ENCODE data around the gene ZFP30. TPM values are rescaled to one million over a fixed set of nuclear protein-coding genes. Genes with fewer than 3 reads are reported as not detected.

The ZFP30 gene
- 14.5 and 28.1 TPM in 2 replicates for total RNA-seq (ENCODE audit: low replicate concordance)
- long read RNA-seq, partial matches to known transcripts, result 4 of 15 reads
- long read RNA-seq, other reads (novel, unspliced or antisense), result 9 of 15 reads

DNA sequence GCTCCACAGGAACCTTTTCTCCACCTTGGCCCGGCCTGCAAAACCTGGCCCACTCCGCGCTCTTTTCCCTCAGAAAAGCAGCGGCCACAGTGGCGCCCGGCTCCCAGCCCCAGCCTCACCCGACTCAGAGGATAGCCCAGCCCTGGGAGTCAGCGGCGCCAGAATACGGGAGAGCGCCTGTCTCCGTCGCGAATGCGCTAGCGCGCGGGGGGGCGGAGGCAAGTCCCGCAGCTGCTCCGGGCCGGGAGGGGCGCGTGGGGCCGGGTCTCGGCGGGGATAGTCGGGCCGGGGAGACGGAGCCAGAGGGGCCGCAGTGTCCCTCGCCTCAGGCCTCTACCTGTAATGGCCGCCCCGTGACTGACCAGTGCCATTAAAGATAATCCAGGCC, at the start of gene ZFP30:
Gene ZFP30, minus strand, starts transcription at position 165 of the 388 bp plus-strand sequence. CDS start 7,643 bp downstream, outside the sequence.
- Mint-ChIP-seq H3K27me3 (no peaks in the 10 kb centered on the region), H3K36me3 (peaks cover 4% of the 10 kb centered on the region), H3K9me3 (no peaks in the 10 kb centered on the region), H3K27ac (peak within 1 kb of the TSS; percentile 93), H3K4me3 (peak within 1 kb of the TSS; percentile 90), H3K4me1 (ENCODE audit: unreplicated experiment) (peaks cover 9% of the 10 kb centered on the region)
- peak; percentile 95 for DNase-seq (ENCODE audit: extremely low spot score, unreplicated experiment)
- TF ChIP-seq, protein P1, sequence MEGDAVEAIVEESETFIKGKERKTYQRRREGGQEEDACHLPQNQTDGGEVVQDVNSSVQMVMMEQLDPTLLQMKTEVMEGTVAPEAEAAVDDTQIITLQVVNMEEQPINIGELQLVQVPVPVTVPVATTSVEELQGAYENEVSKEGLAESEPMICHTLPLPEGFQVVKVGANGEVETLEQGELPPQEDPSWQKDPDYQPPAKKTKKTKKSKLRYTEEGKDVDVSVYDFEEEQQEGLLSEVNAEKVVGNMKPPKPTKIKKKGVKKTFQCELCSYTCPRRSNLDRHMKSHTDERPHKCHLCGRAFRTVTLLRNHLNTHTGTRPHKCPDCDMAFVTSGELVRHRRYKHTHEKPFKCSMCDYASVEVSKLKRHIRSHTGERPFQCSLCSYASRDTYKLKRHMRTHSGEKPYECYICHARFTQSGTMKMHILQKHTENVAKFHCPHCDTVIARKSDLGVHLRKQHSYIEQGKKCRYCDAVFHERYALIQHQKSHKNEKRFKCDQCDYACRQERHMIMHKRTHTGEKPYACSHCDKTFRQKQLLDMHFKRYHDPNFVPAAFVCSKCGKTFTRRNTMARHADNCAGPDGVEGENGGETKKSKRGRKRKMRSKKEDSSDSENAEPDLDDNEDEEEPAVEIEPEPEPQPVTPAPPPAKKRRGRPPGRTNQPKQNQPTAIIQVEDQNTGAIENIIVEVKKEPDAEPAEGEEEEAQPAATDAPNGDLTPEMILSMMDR (conservative IDR thresholded peaks at IDR 0.05), result no peak

DNA sequence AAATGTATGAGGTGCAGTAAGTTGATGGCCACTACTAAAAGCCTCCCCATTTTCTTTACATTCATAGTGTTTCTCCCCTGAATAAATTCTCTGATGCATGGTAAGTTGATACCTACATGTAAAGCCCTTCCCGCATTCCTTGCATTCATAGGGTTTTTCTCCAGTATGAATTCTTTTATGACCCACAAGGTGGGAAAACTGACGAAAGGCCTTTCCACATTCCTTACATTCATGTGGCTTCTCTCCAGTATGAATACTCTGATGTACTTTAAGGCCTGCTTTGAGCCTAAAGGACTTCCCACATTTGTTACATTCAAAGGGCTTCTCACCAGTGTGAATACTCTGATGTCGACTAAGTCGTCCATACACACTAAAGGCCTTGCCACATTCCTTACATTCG, 43.8 kb upstream of the ZFP30 start:
- no peaks in the 10 kb centered on the region for H3K4me1 Mint-ChIP-seq (ENCODE audit: unreplicated experiment)
- TF ChIP-seq, protein P1 (conservative IDR thresholded peaks at IDR 0.05), result no peak
- peaks cover 10% of the 10 kb centered on the region for H3K9me3 Mint-ChIP-seq
- no peaks in the 10 kb centered on the region for H3K27me3 Mint-ChIP-seq
- DNase-seq (ENCODE audit: extremely low spot score, unreplicated experiment), result no peak
- peaks cover 54% of the 10 kb centered on the region for H3K36me3 Mint-ChIP-seq
- no peak overlapping the region for H3K4me3 Mint-ChIP-seq
- no peak overlapping the region for H3K27ac Mint-ChIP-seq

DNA sequence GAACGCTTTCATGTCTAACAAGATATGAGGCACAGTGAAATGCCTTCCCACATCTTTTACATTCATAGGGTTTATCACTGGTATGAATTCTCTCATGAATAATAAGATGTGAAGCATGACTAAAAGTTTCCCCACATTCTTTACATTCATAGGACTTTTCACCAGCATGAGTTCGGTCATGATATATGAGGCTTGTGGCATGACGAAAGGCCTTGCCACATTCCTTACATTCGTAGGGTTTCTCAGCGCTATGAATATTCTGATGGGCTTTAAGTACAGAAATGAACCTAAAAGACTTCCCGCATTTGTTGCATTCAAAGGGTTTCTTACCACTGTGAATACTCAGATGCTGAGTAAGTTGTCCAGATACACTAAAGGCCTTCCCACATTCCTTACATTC, 43.0 kb upstream of the ZFP30 start:
- H3K4me3 Mint-ChIP-seq, result no peak overlapping the region
- H3K27me3 Mint-ChIP-seq, result no peaks in the 10 kb centered on the region
- H3K36me3 Mint-ChIP-seq, result peaks cover 48% of the 10 kb centered on the region
- H3K9me3 Mint-ChIP-seq, result peaks cover 10% of the 10 kb centered on the region
- no peaks in the 10 kb centered on the region for H3K4me1 Mint-ChIP-seq (ENCODE audit: unreplicated experiment)
- TF ChIP-seq, protein P1 (conservative IDR thresholded peaks at IDR 0.05), result no peak
- DNase-seq (ENCODE audit: extremely low spot score, unreplicated experiment), result no peak
- no peak overlapping the region for H3K27ac Mint-ChIP-seq

DNA sequence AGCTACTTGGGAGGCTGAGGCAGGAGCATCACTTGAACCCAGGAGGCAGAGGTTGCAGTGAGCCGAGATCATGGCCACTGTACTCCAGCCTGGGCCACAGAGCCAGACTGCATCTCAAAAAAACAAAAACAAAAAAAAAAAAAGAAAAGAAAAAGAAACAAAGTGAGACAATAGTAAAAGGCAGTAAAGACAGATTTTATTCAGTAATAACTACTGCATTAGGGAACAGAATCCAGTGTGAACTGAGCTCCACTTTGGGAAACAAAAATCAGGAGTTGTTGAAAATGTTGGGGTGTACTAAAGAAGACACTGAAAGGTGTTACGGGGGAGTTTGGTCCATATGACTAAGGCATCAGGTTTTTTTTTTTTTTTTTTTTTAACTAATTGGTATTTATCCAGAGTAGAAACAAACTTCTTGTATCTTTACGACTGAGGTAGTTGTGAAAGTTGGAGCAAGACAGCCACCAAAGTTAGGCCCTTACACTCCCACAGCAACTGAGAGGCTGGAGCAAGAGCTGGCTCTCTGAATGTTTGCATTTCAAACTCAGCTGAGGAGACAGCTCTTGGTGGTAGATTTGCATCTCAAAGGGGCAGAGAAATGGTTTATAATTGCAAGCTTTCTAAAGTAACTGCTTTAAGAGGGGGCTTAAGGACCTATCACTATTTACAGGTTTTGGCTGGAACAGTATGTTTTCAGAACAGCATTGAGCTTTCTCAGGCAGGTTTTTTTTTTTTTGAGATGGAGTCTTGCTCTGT, 40.1 kb upstream of the ZFP30 start:
- H3K27ac Mint-ChIP-seq, result no peak overlapping the region
- peaks cover 34% of the 10 kb centered on the region for H3K36me3 Mint-ChIP-seq
- TF ChIP-seq, protein P1 (conservative IDR thresholded peaks at IDR 0.05), result no peak
- peaks cover 10% of the 10 kb centered on the region for H3K9me3 Mint-ChIP-seq
- no peak overlapping the region for H3K4me3 Mint-ChIP-seq
- no peak for DNase-seq (ENCODE audit: extremely low spot score, unreplicated experiment)
- H3K27me3 Mint-ChIP-seq, result no peaks in the 10 kb centered on the region
- H3K4me1 Mint-ChIP-seq (ENCODE audit: unreplicated experiment), result peaks cover 11% of the 10 kb centered on the region

DNA sequence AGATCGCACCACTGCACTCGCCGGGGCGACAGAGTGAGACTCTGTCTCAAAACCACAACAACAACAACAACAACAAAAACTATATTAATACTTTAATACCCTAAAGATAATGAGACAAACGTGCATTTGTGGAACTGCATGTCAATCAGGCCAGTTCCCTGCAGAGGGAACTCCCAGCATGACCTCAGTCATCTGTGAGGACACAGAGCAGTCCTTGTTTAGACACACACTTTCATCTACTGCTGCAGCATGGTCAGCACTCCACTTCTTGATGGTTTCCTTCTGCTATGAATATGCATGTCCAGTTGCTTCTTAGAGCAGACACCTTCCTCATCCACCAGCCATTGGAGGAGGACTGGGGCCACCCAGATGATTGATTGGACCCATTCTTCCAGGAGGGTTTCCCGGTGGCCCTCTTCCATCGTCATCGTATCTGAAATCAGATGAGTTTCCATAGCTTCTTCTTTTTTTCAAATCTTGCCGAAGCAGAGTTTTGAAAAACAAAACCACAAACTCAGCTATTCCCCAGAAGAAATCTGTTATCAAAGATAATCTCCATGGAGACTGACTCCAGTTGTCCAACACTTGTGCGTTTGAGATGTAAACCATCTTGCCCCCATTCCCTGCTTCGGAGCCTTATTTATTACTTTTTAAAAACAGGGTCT, 37.8 kb upstream of the ZFP30 start:
- no peak for DNase-seq (ENCODE audit: extremely low spot score, unreplicated experiment)
- Mint-ChIP-seq H3K27ac (no peak overlapping the region), H3K4me3 (peak overlapping the region; percentile 25), H3K27me3 (no peaks in the 10 kb centered on the region), H3K4me1 (ENCODE audit: unreplicated experiment) (peaks cover 11% of the 10 kb centered on the region), H3K9me3 (no peaks in the 10 kb centered on the region), H3K36me3 (peaks cover 16% of the 10 kb centered on the region)
- TF ChIP-seq, protein P1 (conservative IDR thresholded peaks at IDR 0.05), result no peak
